Measurements from ENCODE around the gene LIN37.
"Not testable (repeated sequence)": the region's sequence is repeated elsewhere in the genome, so short reads cannot be mapped to it uniquely, and the experiment has no call there.

LIN37 gene

GRCh38 chr19:35789978-35790944, 41.9 kb downstream of the LIN37 start:
- DNase-seq (ENCODE audit: low spot score) = no peak

- DNase-seq (ENCODE audit: low spot score) = no peak
These were observed 42.8 kb downstream of the LIN37 start for GRCh38 chr19:35790981-35791813.

- DNase-seq (ENCODE audit: low spot score) = no peak
These were observed 43.5 kb downstream of the LIN37 start for GRCh38 chr19:35791814-35792279.

GRCh38 chr19:35792312-35792711, 43.9 kb downstream of the LIN37 start:
- no peak for DNase-seq (ENCODE audit: low spot score)

GRCh38 chr19:35792888-35793287, 44.5 kb downstream of the LIN37 start:
- no peak for DNase-seq (ENCODE audit: low spot score)

GRCh38 chr19:35793381-35794165, 45.2 kb downstream of the LIN37 start:
- peak; percentile 95 for DNase-seq (ENCODE audit: low spot score)

- DNase-seq (ENCODE audit: low spot score) = not testable (repeated sequence)
These were observed 47.2 kb downstream of the LIN37 start for GRCh38 chr19:35795564-35795963.

- DNase-seq (ENCODE audit: low spot score) = no peak
These were observed 48.5 kb downstream of the LIN37 start for GRCh38 chr19:35796645-35797542.

- no peak for DNase-seq (ENCODE audit: low spot score)
These were observed 49.3 kb downstream of the LIN37 start for GRCh38 chr19:35797663-35798062.

GRCh38 chr19:35801828-35802227, 53.5 kb downstream of the LIN37 start:
- DNase-seq (ENCODE audit: low spot score) = no peak

Measured in hepatic stellate cell (primary cell).